Tibial artery (tissue), 4 donors: Measurements from ENCODE around the gene DPP3.

ENCODE experiments used
- DNase-seq, 2 donors: peaks; one replicate each; pipeline ENCODE4 v3.0.0-alpha.2; 2019
- H3K27ac ChIP-seq, 2 donors: fragments of 200-600 bp; sonication (generic) in 1 of 2; 1 replicate in 1 of 2; 2 replicates in 1 of 2; pipeline ENCODE4 v1.5.1; 2018 to 2019; ENCODE audit warnings: mild to moderate bottlenecking in 1 of 2
- H3K27me3 ChIP-seq, 2 donors: fragments of 200-600 bp; sonication (generic) in 1 of 2; one replicate each; pipeline versions ENCODE4 v1.5.1 to v1.6.0; 2016 to 2019
- H3K36me3 ChIP-seq, 3 donors: fragments of 200-600 bp; sonication (generic) in 2 of 3; one replicate each; pipeline ENCODE4 v1.5.1; 2016 to 2019; ENCODE audit warnings: mild to moderate bottlenecking in 2 of 3
- H3K4me1 ChIP-seq, 4 donors: fragments of 200-600 bp; sonication (generic) in 2 of 4; 1 replicate in 3 of 4; 2 replicates in 1 of 4; pipeline ENCODE4 v1.5.1; 2016 to 2019
- H3K4me3 ChIP-seq, 2 donors: fragments of 200-600 bp; sonication (generic) in 1 of 2; 1 replicate in 1 of 2; 2 replicates in 1 of 2; pipeline ENCODE4 v1.5.1; 2018 to 2019; ENCODE audit warnings: mild to moderate bottlenecking in 2 of 2
- H3K9me3 ChIP-seq, 3 donors: fragments of 200-600 bp; sonication (generic) in 1 of 3; one replicate each; pipeline ENCODE4 v1.5.1; 2016 to 2019
- intact Hi-C: fragments of 100-400 bp; cut with DNase I; formaldehyde crosslinking; loops from one replicate; pipeline ENCODE4 v1.15.0; 2023; ENCODE audit warnings: low total_unique reads
- TF ChIP-seq, protein P1 (sequence below), 2 experiments: fragments of 200-600 bp in 1 of 2; fragments of 450-650 bp in 1 of 2; IDR thresholded peaks; one replicate each; pipeline ENCODE4 v1.5.1; 2017 to 2019; ENCODE audit warnings: antibody characterized with exemption in 2 of 2, mild to moderate bottlenecking in 1 of 2, moderate library complexity in 1 of 2

DPP3 gene

GRCh38 chr11:66510990-66511339 is 30.7 kb downstream of the DPP3 start:
- intact Hi-C loops, result no loop called here
- Histone ChIP-seq H3K4me3 (peak overlapping the region; percentile 85 to 95), H3K27ac (peak overlapping the region; percentile 70 to 78), H3K36me3 (peaks cover 0 to 33% (median 0%) of the 10 kb centered on the region in 3 donors), H3K9me3 (no peaks in the 10 kb centered on the region), H3K4me1 (peaks cover 0 to 16% (median 11%) of the 10 kb centered on the region in 4 donors), H3K27me3 (no peaks in the 10 kb centered on the region)
- TF ChIP-seq, protein P1, sequence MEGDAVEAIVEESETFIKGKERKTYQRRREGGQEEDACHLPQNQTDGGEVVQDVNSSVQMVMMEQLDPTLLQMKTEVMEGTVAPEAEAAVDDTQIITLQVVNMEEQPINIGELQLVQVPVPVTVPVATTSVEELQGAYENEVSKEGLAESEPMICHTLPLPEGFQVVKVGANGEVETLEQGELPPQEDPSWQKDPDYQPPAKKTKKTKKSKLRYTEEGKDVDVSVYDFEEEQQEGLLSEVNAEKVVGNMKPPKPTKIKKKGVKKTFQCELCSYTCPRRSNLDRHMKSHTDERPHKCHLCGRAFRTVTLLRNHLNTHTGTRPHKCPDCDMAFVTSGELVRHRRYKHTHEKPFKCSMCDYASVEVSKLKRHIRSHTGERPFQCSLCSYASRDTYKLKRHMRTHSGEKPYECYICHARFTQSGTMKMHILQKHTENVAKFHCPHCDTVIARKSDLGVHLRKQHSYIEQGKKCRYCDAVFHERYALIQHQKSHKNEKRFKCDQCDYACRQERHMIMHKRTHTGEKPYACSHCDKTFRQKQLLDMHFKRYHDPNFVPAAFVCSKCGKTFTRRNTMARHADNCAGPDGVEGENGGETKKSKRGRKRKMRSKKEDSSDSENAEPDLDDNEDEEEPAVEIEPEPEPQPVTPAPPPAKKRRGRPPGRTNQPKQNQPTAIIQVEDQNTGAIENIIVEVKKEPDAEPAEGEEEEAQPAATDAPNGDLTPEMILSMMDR (IDR thresholded peaks at IDR 0.05), result no peak
- DNase-seq, result no peak

DNA sequence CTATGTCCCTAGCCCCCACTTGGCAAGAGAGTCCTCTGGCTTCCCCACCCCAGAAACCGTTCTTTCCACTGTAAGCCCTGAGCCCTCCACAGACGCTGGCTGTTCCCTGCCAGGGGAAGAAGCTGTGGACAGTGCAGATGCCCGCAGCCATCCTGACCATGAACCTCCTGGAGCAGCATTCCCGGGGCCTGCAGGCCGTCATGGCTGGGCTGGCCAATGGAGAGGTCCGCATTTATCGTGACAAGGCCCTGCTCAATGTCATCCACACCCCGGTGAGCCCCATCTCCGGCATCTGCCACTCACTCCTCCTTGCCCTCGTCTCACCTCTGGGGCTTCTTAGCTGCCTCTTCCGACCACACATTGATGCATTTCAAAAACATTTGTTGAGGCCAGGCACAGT is 43.4 kb downstream of the DPP3 start:
- peaks cover 50 to 88% (median 67%) of the 10 kb centered on the region in 3 donors for H3K36me3 ChIP-seq
- no peaks in the 10 kb centered on the region for H3K4me1 ChIP-seq
- H3K9me3 ChIP-seq, result no peaks in the 10 kb centered on the region
- DNase-seq, result no peak
- no peak overlapping the region for H3K27ac ChIP-seq
- intact Hi-C loops, result no loop called here
- H3K4me3 ChIP-seq, result no peak overlapping the region
- TF ChIP-seq, protein P1 (IDR thresholded peaks at IDR 0.05), result no peak
- no peaks in the 10 kb centered on the region for H3K27me3 ChIP-seq

- TF ChIP-seq, protein P1 (IDR thresholded peaks at IDR 0.05), result no peak
- DNase-seq, result no peak
- no peaks in the 10 kb centered on the region for H3K27me3 ChIP-seq
- H3K4me3 ChIP-seq, result no peak overlapping the region
- no peak overlapping the region for H3K27ac ChIP-seq
- intact Hi-C loops, result no loop called here
- H3K36me3 ChIP-seq, result peaks cover 50 to 88% (median 68%) of the 10 kb centered on the region in 3 donors
- H3K4me1 ChIP-seq, result no peaks in the 10 kb centered on the region
- no peaks in the 10 kb centered on the region for H3K9me3 ChIP-seq
Measured at GRCh38 chr11:66524304-66525040, 44.2 kb downstream of the DPP3 start.

DNA sequence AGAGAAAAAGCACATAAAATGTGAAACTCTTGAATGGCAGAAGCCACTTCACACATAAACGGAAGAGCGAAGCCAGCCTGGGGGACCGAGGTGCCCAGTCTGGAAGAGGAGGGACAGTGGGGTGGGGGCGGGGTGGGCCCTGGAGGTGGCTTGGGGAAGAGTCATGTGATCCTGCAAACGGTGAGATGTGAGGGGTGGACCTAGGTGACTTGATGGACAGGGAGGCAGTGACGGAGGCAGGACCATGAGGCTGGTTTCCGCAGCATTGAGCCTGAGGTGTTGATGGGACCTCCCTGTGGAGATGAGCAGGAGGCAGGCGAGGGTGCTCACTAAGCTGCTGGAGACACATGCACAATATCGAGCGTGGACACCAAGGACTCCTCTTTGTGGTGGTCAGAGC is 48.8 kb downstream of the DPP3 start:
- no peaks in the 10 kb centered on the region for H3K4me1 ChIP-seq
- TF ChIP-seq, protein P1 (IDR thresholded peaks at IDR 0.05), result no peak
- no peaks in the 10 kb centered on the region for H3K9me3 ChIP-seq
- no peak overlapping the region for H3K4me3 ChIP-seq
- no peak overlapping the region for H3K27ac ChIP-seq
- no peaks in the 10 kb centered on the region for H3K27me3 ChIP-seq
- peaks cover 15 to 88% (median 51%) of the 10 kb centered on the region in 3 donors for H3K36me3 ChIP-seq
- intact Hi-C loops, result no loop called here
- DNase-seq, result no peak

- Histone ChIP-seq H3K36me3 (peaks cover 14 to 84% (median 51%) of the 10 kb centered on the region in 3 donors), H3K27ac (no peak overlapping the region), H3K4me3 (no peak overlapping the region), H3K27me3 (no peaks in the 10 kb centered on the region), H3K4me1 (no peaks in the 10 kb centered on the region), H3K9me3 (no peaks in the 10 kb centered on the region)
- intact Hi-C loops, result no loop called here
- no peak for DNase-seq
- TF ChIP-seq, protein P1 (IDR thresholded peaks at IDR 0.05), result no peak
Measured at GRCh38 chr11:66529655-66530054, 49.4 kb downstream of the DPP3 start.
